RWPE1 (cell line): ENCODE data around the gene EGFR.
"Not testable (repeated sequence)": the region's sequence is repeated elsewhere in the genome, so short reads cannot be mapped to it uniquely, and the experiment has no call there.

Source experiments
- CTCF ChIA-PET: fragments of 350-600 bp; sonication (Branson Sonifier 250); formaldehyde crosslinking; extraction: SDS; loops from one replicate; lab custom pipeline; 2021; lab: Yijun Ruan, JAX
- POLR2A ChIA-PET: fragments of 400-600 bp; formaldehyde crosslinking; extraction: SDS; loops from one replicate; lab custom pipeline; 2020; ENCODE audit warnings: antibody characterized with exemption; ENCODE audit not compliant: low non-redundant PET; lab: Yijun Ruan, JAX
- DNase-seq: peaks from one replicate; pipeline ENCODE4 v3.0.0; 2012; ENCODE audit warnings: low spot score
- H3K27ac ChIP-seq: fragments of 450-650 bp; 2 replicates; pipeline ENCODE4 v1.5.1; 2017
- TF ChIP-seq, protein P1 (sequence below): fragments of 450-650 bp; conservative IDR thresholded peaks from 2 replicates; pipeline ENCODE4 v1.5.1; 2017; ENCODE audit warnings: low read depth, mild to moderate bottlenecking

EGFR gene

DNA sequence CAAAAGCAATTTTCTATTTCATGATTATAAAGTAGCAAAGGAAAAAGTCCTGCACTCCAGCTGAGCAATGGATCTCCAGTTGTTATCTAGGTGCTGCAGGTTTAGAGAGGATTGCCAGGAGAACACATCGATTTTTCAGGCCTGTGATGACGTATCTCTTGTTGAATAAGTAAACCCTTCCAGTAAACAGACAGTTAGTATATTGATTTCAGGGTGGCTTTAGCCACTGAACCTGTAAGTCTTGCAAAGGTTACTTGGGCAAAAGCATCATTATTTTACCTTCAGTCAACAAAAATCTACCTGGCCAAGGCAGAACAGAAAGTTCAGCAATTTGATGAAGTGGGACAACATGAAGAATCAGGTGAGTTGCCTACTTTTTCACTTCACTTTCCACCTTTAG lies 12.3 kb downstream of the EGFR start:
- ChIA-PET POLR2A (no interaction called here), CTCF (interaction anchor here (0.7 kb wide), 1 partner anchor 307 kb away, joined by 3 read pairs; no protein-coding TSS in a partner anchor)
- TF ChIP-seq, protein P1, sequence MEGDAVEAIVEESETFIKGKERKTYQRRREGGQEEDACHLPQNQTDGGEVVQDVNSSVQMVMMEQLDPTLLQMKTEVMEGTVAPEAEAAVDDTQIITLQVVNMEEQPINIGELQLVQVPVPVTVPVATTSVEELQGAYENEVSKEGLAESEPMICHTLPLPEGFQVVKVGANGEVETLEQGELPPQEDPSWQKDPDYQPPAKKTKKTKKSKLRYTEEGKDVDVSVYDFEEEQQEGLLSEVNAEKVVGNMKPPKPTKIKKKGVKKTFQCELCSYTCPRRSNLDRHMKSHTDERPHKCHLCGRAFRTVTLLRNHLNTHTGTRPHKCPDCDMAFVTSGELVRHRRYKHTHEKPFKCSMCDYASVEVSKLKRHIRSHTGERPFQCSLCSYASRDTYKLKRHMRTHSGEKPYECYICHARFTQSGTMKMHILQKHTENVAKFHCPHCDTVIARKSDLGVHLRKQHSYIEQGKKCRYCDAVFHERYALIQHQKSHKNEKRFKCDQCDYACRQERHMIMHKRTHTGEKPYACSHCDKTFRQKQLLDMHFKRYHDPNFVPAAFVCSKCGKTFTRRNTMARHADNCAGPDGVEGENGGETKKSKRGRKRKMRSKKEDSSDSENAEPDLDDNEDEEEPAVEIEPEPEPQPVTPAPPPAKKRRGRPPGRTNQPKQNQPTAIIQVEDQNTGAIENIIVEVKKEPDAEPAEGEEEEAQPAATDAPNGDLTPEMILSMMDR: no peak
- no peak overlapping the region for H3K27ac ChIP-seq
- DNase-seq: no peak

DNA sequence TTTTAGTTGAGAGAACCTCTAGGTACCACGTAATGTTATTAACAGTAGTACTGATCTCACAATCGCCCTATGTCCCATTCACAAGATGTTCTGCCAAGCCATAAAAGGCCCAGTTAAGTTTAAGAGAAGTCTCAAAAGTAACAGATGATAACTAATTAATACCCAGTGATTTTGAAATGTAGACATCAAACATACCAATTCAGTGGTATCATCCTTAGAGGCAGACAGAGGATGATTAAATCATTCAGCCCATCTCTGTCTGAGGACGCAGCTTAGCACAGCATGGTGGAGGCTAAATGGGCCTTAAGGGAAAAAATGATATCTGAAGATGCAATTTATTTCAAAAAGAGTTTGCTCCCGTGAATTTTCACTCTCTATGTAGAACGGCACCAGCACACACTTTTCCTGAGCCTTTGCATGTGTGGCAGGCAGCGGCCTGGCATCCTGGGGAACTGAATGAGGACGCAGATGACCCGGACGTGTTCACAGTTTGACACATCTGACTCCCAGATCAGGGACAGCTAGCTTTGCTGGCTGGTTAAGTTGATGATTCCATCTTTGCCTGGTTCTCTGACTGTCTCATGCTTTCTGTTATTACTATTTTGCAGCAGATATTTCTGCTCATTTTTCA lies 13.4 kb downstream of the EGFR start:
- DNase-seq: no peak
- CTCF ChIA-PET: no interaction called here
- TF ChIP-seq, protein P1: no peak
- POLR2A ChIA-PET: no interaction called here
- H3K27ac ChIP-seq: peak overlapping the region; percentile 58

DNA sequence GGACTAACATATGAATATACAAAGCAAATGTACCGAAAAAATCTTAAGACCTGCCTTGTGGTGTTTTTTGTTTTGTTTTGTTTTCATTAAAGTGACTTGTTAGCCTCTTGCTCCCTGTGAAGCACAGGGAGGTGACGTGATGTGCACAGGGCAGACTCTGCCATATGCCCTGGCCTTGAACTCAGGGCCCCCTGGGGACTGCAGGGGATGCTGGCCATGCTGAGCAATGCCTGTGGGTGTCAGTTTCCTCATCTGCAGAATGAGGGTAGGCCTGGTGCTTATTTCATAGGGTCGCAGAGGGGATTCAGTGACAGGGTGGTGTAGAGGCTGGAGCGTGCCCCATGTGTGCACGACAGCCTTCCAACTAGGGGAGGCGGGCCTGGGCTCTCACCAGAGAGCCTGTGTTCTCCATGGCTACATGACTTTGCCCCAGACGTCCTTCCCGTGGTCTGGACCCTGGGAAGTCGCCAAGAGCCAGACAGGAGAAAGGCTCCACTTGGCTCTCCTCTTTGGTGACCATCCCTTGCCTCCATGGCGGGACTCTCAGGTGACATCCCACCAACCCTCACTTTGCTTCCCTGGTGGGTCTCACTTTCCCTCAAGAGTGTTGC lies 14.5 kb downstream of the EGFR start:
- TF ChIP-seq, protein P1: no peak
- no peak for DNase-seq
- ChIA-PET CTCF (no interaction called here), POLR2A (no interaction called here)
- peak overlapping the region; percentile 66 for H3K27ac ChIP-seq

DNA sequence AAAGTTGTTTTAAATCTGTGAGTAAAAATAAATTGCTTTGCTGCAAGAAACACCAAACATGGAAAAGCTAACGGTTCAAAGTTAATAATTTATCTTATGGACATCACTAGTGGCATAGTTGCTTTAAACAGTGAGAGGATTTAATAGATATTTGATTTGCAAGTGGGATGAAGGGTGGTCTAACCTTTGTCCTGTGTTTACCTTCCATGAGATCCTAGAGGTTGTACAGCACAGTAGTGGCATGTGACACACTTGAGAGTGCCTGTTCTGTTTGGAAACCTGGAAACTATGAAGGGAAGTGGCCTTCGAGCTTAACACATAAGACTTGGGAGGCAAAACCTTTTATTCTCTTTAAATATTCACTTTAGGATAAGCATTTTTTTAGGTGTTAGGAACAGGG lies 16.0 kb downstream of the EGFR start:
- no peak overlapping the region for H3K27ac ChIP-seq
- TF ChIP-seq, protein P1: no peak
- DNase-seq: no peak
- POLR2A ChIA-PET: no interaction called here
- CTCF ChIA-PET: interaction anchor here (0.8 kb wide), 1 partner anchor 454 kb away, joined by 4 read pairs; no protein-coding TSS in a partner anchor

DNA sequence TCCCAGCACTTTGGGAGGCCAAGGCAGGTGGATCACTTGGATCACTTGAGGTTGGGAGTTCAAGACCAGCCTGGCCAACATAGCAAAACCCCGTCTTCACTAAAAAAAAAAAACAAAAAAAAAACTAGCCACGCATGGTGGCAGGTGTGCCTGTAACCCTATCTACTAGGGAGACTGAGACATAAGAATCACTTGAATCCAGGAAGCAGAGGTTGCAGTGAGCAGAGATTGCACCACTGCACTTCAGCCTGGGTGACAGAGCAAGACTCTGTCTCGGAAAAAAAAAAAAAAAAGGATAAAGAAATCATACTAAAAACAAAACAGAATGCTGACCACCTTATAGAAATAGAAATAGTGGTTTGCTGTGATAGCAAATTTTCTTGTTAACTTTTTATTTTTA lies 16.6 kb downstream of the EGFR start:
- CTCF ChIA-PET, DNase-seq, POLR2A ChIA-PET: not testable (repeated sequence)

GRCh38 chr7:55036950-55037736 lies 18.3 kb downstream of the EGFR start:
- CTCF ChIA-PET: no interaction called here
- no peak overlapping the region for H3K27ac ChIP-seq
- TF ChIP-seq, protein P1: no peak
- POLR2A ChIA-PET: no interaction called here
- no peak for DNase-seq

More for the DNA sequence above, 16.6 kb downstream of the EGFR start:
- not testable (repeated sequence) for H3K27ac ChIP-seq
